GM12801 (cell line): Measurements from ENCODE around the gene HOXB7.

Experiments used
- CTCF ChIP-seq: IDR thresholded peaks from one replicate; pipeline ENCODE4 v1.5.1; 2011; ENCODE audit warnings: control low read depth; ENCODE audit not compliant: insufficient read length; ENCODE audit errors: extremely low read depth

Gene HOXB7

DNA sequence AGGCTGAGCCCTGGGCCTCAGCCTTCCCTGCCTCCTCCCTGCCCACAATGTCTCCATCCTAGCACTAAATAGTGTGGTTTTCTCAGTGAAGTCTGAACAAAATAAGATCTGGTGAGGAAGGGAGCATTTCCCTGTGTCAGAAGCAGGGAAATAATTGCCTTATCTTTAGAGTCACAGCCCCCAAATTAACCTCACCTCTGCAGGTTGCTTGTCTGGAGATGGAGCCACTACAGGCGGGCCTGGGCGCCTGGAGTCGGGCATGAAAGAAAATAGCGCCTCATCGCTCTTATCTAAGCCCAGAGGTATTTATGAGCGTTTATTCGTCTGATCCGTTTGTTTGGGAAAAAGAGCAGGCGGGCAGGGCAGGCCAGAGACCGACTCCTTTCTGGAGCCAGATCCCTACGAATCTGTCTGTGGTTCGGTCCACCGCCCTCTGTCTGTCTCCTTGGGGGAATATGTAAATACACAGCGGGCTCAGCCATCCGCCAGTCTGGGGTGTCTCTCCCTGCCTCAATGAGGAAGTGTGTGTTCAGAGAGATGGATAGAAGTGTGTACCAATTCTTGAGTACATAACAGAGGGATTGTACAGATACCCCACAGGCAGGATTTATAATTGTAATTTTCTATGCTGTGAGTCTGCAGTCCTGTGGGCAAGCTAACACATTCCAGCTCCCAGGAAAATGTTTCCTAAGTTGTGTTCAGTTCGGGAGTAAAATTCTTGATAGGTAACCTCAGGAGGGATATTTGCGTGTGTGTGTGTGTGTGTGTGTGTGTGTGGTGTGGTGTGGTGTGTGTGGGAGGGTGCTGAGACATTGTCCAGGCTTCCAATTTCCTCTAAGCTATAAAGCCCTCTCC, 10.3 kb downstream of the HOXB7 start:
- no peak for TF ChIP-seq CTCF

DNA sequence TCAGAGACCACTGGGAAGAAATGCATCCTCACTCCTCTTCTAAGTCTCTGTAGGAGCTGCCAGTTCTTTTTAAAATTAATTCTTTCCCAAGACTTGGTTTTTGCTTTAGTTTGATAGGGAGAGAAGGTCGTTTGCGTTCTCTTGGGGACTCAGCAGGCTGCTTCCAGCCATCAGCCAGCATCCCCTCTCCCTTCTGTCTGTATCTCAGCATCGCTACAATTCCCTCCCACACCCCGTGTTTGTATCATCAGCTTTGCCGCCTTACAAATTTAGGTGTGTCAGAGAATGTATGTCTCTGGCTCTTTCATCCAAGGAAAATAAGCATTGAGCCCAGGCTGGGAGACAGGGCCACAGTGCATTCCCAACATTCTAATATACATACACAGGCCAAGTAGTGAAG, 11.5 kb downstream of the HOXB7 start:
- TF ChIP-seq CTCF, result no peak

DNA sequence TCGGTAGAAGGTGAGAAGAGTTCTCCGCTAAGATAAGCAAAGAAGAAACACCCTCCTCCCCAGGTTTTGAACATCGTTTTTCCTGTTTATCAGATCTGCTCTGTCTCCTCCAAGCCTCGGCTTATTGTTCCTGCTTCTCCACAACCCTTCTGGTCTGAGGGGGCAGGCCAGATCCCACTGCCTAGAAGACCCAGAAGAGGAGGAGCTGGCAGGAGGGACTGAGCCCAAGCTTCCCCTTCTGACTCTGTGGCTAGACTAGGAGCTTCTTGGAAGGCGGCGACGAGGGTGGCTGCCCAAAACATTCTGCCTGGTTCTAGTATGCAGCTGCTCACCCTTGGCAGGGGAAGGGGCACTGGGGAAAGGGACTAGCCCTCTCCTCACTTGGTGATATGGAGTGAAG, 12.1 kb downstream of the HOXB7 start:
- TF ChIP-seq CTCF, result no peak

DNA sequence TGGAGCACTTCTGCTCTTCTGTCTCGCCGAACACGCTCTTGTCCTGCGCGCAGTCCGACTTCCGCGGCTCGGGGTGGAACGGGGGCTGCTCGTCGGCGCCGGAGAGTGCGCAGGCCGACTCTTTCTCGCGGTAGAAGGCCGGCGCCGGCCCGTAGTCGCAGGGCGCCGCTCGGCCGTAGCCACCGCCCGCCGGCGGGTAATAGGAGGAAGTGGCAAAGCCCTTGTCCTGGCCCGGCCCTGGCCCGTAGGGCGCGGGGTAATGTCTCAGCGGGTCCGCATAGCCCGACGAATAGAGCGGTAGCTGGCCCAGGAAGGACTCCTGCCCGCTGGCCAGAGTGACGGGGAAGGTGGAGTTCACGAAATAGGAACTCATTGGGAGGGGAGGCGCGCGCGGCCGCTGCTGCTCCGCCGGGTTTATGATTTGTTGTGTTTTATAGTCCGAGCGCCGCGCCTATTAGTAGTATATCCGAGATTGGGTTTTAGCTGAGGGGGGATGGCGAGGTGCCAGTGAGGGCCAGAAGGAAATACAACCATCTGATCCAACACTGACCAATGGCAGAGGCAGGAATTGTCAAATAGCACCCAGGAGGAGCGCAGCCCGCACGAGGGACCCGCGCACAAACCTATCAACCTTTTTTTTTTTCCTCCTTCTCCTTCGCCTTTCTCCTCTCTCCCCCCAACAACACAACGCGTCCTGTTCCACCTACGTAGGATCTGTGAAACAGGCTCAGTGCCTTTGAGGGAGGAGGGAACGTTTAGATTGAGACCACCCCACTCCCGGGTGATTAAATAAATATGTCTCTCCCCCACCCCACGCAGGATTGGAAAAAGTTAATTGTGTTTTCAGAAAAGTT, 12.8 kb downstream of the HOXB7 start:
- TF ChIP-seq CTCF, result no peak

- TF ChIP-seq CTCF, result no peak
These were observed 13.4 kb downstream of the HOXB7 start for GRCh38 chr17:48597528-48597777.

GRCh38 chr17:48596735-48597527, 13.9 kb downstream of the HOXB7 start:
- no peak for TF ChIP-seq CTCF

- no peak for TF ChIP-seq CTCF
These were observed 14.7 kb downstream of the HOXB7 start for GRCh38 chr17:48596000-48596734.
